Measurements from ENCODE around the gene MED22.
"Not testable (repeated sequence)": the region's sequence is repeated elsewhere in the genome, so short reads cannot be mapped to it uniquely, and the experiment has no call there.

The MED22 gene

DNA sequence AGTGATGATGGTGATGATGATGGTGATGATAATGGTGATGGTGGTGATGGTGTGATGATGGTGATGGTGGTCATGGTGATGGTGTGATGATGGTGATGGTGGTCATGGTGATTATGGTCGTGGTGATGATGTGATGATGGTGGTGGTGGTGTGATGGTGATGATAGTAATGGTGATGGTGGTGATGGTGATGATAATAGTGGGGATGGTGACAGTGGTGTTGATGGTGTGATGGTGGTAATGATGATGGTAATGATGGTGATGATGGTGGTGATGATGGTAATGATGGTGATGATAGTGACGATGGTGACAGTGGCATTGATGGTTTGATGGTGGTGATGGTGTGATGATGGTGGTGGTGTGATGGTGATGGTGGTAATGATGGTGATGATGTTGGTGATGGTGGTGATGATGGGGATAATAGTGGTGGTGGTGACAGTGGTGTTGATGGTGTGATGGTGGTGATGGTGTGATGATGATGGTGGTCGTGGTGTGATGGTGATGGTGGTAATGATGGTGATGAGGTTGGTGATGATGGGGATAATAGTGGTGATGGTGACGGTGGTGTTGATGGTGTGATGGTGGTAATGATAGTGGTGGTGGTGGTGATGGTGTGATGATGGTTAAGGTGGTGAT lies 34.7 kb upstream of the MED22 start:
- Mint-ChIP-seq H3K4me3 (no peak overlapping the region), H3K9me3 (no peaks in the 10 kb centered on the region), H3K27me3 (no peaks in the 10 kb centered on the region), H3K36me3 (ENCODE audit: low read depth) (no peaks in the 10 kb centered on the region), H3K27ac (no peak overlapping the region), H3K4me1 (no peaks in the 10 kb centered on the region)
- ATAC-seq (no peak), DNase-seq (no peak)

GRCh38 chr9:133380734-133381133 lies 32.8 kb upstream of the MED22 start:
- Mint-ChIP-seq H3K27ac (no peak overlapping the region), H3K36me3 (ENCODE audit: low read depth) (no peaks in the 10 kb centered on the region), H3K4me1 (peaks cover 5% of the 10 kb centered on the region), H3K9me3 (no peaks in the 10 kb centered on the region), H3K27me3 (peaks cover 2% of the 10 kb centered on the region), H3K4me3 (no peak overlapping the region)
- no peak for DNase-seq
- ATAC-seq, result no peak

GRCh38 chr9:133379153-133380086 lies 31.5 kb upstream of the MED22 start:
- Mint-ChIP-seq H3K27ac (no peak overlapping the region), H3K9me3 (no peaks in the 10 kb centered on the region), H3K4me1 (peaks cover 10% of the 10 kb centered on the region), H3K4me3 (no peak overlapping the region), H3K36me3 (ENCODE audit: low read depth) (peaks cover 8% of the 10 kb centered on the region), H3K27me3 (peaks cover 2% of the 10 kb centered on the region)
- ATAC-seq, result no peak
- DNase-seq, result no peak

GRCh38 chr9:133378408-133378962 lies 30.6 kb upstream of the MED22 start:
- no peak for ATAC-seq
- Mint-ChIP-seq H3K36me3 (ENCODE audit: low read depth) (peaks cover 14% of the 10 kb centered on the region), H3K9me3 (no peaks in the 10 kb centered on the region), H3K4me3 (no peak overlapping the region), H3K27me3 (peaks cover 2% of the 10 kb centered on the region), H3K27ac (no peak overlapping the region), H3K4me1 (peaks cover 16% of the 10 kb centered on the region)
- no peak for DNase-seq

GRCh38 chr9:133377721-133378216 lies 29.8 kb upstream of the MED22 start:
- H3K36me3 Mint-ChIP-seq (ENCODE audit: low read depth), result peaks cover 21% of the 10 kb centered on the region
- no peak for ATAC-seq
- peaks cover 23% of the 10 kb centered on the region for H3K4me1 Mint-ChIP-seq
- no peak overlapping the region for H3K4me3 Mint-ChIP-seq
- H3K9me3 Mint-ChIP-seq, result no peaks in the 10 kb centered on the region
- peaks cover 2% of the 10 kb centered on the region for H3K27me3 Mint-ChIP-seq
- no peak for DNase-seq
- no peak overlapping the region for H3K27ac Mint-ChIP-seq

DNA sequence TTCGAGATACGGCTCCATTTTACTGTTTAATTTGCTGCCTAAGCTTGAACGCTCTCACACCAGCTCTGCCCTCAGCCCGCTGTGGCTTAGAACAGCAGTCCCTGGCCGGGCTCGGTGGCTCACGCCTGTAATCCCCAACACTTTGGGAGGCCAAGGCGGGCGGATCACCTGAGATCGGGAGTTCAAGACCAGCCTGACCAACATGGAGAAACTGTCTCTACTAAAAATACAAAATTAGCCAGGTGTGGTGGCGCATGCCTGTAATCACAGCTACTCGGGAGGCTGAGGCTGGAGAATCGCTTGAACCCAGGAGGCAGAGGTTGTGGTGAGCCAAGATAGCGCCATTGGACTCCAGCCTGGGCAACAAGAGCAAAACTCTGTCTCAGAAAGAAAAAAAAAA lies 29.3 kb upstream of the MED22 start:
- H3K27ac Mint-ChIP-seq, H3K27me3 Mint-ChIP-seq, H3K9me3 Mint-ChIP-seq: not testable (repeated sequence)

GRCh38 chr9:133375724-133376654 lies 28.1 kb upstream of the MED22 start, which contains the start of the genes STKLD1 and SURF4:
Gene STKLD1 (plus strand): TSS chr9:133376366. CDS start chr9:133376474, 108 bp downstream.
Gene SURF4 (minus strand): TSS chr9:133376060. CDS start chr9:133375969, 91 bp downstream.
- DNase-seq, result peak; percentile 98
- Mint-ChIP-seq H3K27ac (peak within 1 kb of the TSS; percentile 98), H3K36me3 (ENCODE audit: low read depth) (peaks cover 34% of the 10 kb centered on the region), H3K27me3 (peaks cover 2% of the 10 kb centered on the region), H3K9me3 (no peaks in the 10 kb centered on the region), H3K4me1 (peaks cover 40% of the 10 kb centered on the region), H3K4me3 (peak within 1 kb of the TSS; percentile 98)
- ATAC-seq, result peak; percentile 70

More for the DNA sequence above, 29.3 kb upstream of the MED22 start:
- not testable (repeated sequence) for DNase-seq, ATAC-seq
- peaks cover 26% of the 10 kb centered on the region for H3K36me3 Mint-ChIP-seq (ENCODE audit: low read depth)
- peak overlapping the region; percentile 57 for H3K4me3 Mint-ChIP-seq
- peaks cover 28% of the 10 kb centered on the region for H3K4me1 Mint-ChIP-seq

GRCh38 chr9:133375116-133375723 lies 27.3 kb upstream of the MED22 start:
- peak overlapping the region; percentile 98 for H3K4me3 Mint-ChIP-seq
- ATAC-seq (no peak), DNase-seq (peak; percentile 54)
- H3K9me3 Mint-ChIP-seq, result no peaks in the 10 kb centered on the region
- peaks cover 48% of the 10 kb centered on the region for H3K4me1 Mint-ChIP-seq
- H3K36me3 Mint-ChIP-seq (ENCODE audit: low read depth), result peaks cover 42% of the 10 kb centered on the region
- peak overlapping the region; percentile 98 for H3K27ac Mint-ChIP-seq
- peaks cover 2% of the 10 kb centered on the region for H3K27me3 Mint-ChIP-seq

- Mint-ChIP-seq H3K36me3 (ENCODE audit: low read depth) (peaks cover 48% of the 10 kb centered on the region), H3K9me3 (no peaks in the 10 kb centered on the region), H3K4me1 (peaks cover 54% of the 10 kb centered on the region), H3K27me3 (peaks cover 2% of the 10 kb centered on the region), H3K4me3 (peak overlapping the region; percentile 98), H3K27ac (peak overlapping the region; percentile 98)
- DNase-seq (no peak), ATAC-seq (peak; percentile 4)
Measured at GRCh38 chr9:133374612-133375115, 26.7 kb upstream of the MED22 start.

- Mint-ChIP-seq H3K27me3 (no peaks in the 10 kb centered on the region), H3K4me3 (peak overlapping the region; percentile 82), H3K36me3 (ENCODE audit: low read depth) (peaks cover 63% of the 10 kb centered on the region), H3K4me1 (peaks cover 70% of the 10 kb centered on the region), H3K27ac (peak overlapping the region; percentile 95), H3K9me3 (no peaks in the 10 kb centered on the region)
- ATAC-seq, result no peak
- DNase-seq, result no peak
Measured at GRCh38 chr9:133372144-133372543, 24.2 kb upstream of the MED22 start.

GRCh38 chr9:133371261-133371711 lies 23.4 kb upstream of the MED22 start:
- Mint-ChIP-seq H3K27me3 (no peaks in the 10 kb centered on the region), H3K4me1 (peaks cover 67% of the 10 kb centered on the region), H3K4me3 (peak overlapping the region; percentile 82), H3K36me3 (ENCODE audit: low read depth) (peaks cover 69% of the 10 kb centered on the region), H3K9me3 (no peaks in the 10 kb centered on the region), H3K27ac (peak overlapping the region; percentile 95)
- DNase-seq, result peak; percentile 78
- peak; percentile 84 for ATAC-seq

- ATAC-seq (peak; percentile 12), DNase-seq (no peak)
- Mint-ChIP-seq H3K27me3 (no peaks in the 10 kb centered on the region), H3K4me3 (peak overlapping the region; percentile 82), H3K27ac (peak overlapping the region; percentile 95), H3K4me1 (peaks cover 69% of the 10 kb centered on the region), H3K36me3 (ENCODE audit: low read depth) (peaks cover 75% of the 10 kb centered on the region), H3K9me3 (no peaks in the 10 kb centered on the region)
Measured at GRCh38 chr9:133370685-133371084, 22.8 kb upstream of the MED22 start.

- Mint-ChIP-seq H3K4me1 (peaks cover 69% of the 10 kb centered on the region), H3K4me3 (peak overlapping the region; percentile 82), H3K27ac (peak overlapping the region; percentile 95), H3K27me3 (no peaks in the 10 kb centered on the region), H3K36me3 (ENCODE audit: low read depth) (peaks cover 79% of the 10 kb centered on the region), H3K9me3 (no peaks in the 10 kb centered on the region)
- ATAC-seq (no peak), DNase-seq (no peak)
Measured at GRCh38 chr9:133369933-133370332, 22.0 kb upstream of the MED22 start.
